ENCODE data around the gene DCST1. TPM values are rescaled to one million over a fixed set of nuclear protein-coding genes. Genes with fewer than 3 reads are reported as not detected.
"Not testable (repeated sequence)": the region's sequence is repeated elsewhere in the genome, so short reads cannot be mapped to it uniquely, and the experiment has no call there.

DCST1 gene
- total RNA-seq, result not detected in 2 replicates

- no peak for DNase-seq (ENCODE audit: insufficient read length, low spot score, missing footprints)
- Histone ChIP-seq H3K4me2 (ENCODE audit: insufficient read depth, low read length) (no peak within 1 kb of the TSS), H3K79me2 (ENCODE audit: insufficient read depth, low read length) (no peaks in the 10 kb centered on the region), H3K4me1 (ENCODE audit: insufficient read depth, low read length) (no peaks in the 10 kb centered on the region), H3K4me3 (ENCODE audit: insufficient read depth, low read length) (no peak within 1 kb of the TSS), H3K36me3 (ENCODE audit: insufficient read depth, low read length) (no peaks in the 10 kb centered on the region), H3K27me3 (ENCODE audit: insufficient read depth, low read length) (peaks cover 11% of the 10 kb centered on the region), H3K9me3 (ENCODE audit: low read depth, low read length) (no peaks in the 10 kb centered on the region), H2AFZ (ENCODE audit: low read length) (no peak within 1 kb of the TSS), H4K20me1 (ENCODE audit: insufficient read depth, low read length) (no peaks in the 10 kb centered on the region), H3K27ac (ENCODE audit: low read depth, low read length) (no peak within 1 kb of the TSS)
- TF ChIP-seq CTCF (IDR thresholded peaks at IDR 0.05; ENCODE audit: extremely low read depth, low read depth, low read length), result no peak
These were observed at the start of gene DCST1, which contains the start of gene DCST2 for GRCh38 chr1:155033524-155033923. Gene DCST1, plus strand, starts transcription at chr1:155033824. Its CDS starts 213 bp downstream, at chr1:155034037. Gene DCST2, minus strand, starts transcription at chr1:155033781. Its CDS starts 80 bp downstream, at chr1:155033701.

- H3K4me3 ChIP-seq (ENCODE audit: insufficient read depth, low read length), result not testable (repeated sequence)
These were observed 46.9 kb upstream of the DCST1 start for GRCh38 chr1:154986736-154987135.

GRCh38 chr1:154987326-154987725, 46.3 kb upstream of the DCST1 start:
- Histone ChIP-seq H3K9me3 (ENCODE audit: low read depth, low read length) (no peaks in the 10 kb centered on the region), H4K20me1 (ENCODE audit: insufficient read depth, low read length) (no peaks in the 10 kb centered on the region), H3K4me1 (ENCODE audit: insufficient read depth, low read length) (peaks cover 15% of the 10 kb centered on the region), H3K27ac (ENCODE audit: low read depth, low read length) (no peak overlapping the region), H2AFZ (ENCODE audit: low read length) (no peak overlapping the region), H3K4me3 (ENCODE audit: insufficient read depth, low read length) (no peak overlapping the region), H3K36me3 (ENCODE audit: insufficient read depth, low read length) (peaks cover 32% of the 10 kb centered on the region), H3K27me3 (ENCODE audit: insufficient read depth, low read length) (no peaks in the 10 kb centered on the region), H3K4me2 (ENCODE audit: insufficient read depth, low read length) (no peak overlapping the region), H3K79me2 (ENCODE audit: insufficient read depth, low read length) (peaks cover 47% of the 10 kb centered on the region)
- DNase-seq (ENCODE audit: insufficient read length, low spot score, missing footprints), result no peak
- no peak for TF ChIP-seq CTCF (IDR thresholded peaks at IDR 0.05; ENCODE audit: extremely low read depth, low read depth, low read length)

More at GRCh38 chr1:154986736-154987135, 46.9 kb upstream of the DCST1 start:
- not testable (repeated sequence) for H2AFZ ChIP-seq (ENCODE audit: low read length); DNase-seq (ENCODE audit: insufficient read length, low spot score, missing footprints); H3K9me3 ChIP-seq (ENCODE audit: low read depth, low read length); H3K27ac ChIP-seq (ENCODE audit: low read depth, low read length); H4K20me1 ChIP-seq (ENCODE audit: insufficient read depth, low read length); H3K27me3 ChIP-seq (ENCODE audit: insufficient read depth, low read length); H3K4me2 ChIP-seq (ENCODE audit: insufficient read depth, low read length)
- H3K79me2 ChIP-seq (ENCODE audit: insufficient read depth, low read length), result peaks cover 47% of the 10 kb centered on the region
- H3K36me3 ChIP-seq (ENCODE audit: insufficient read depth, low read length), result peaks cover 32% of the 10 kb centered on the region
- peaks cover 16% of the 10 kb centered on the region for H3K4me1 ChIP-seq (ENCODE audit: insufficient read depth, low read length)

GRCh38 chr1:154988058-154988954, 45.3 kb upstream of the DCST1 start:
- no peak for TF ChIP-seq CTCF (IDR thresholded peaks at IDR 0.05; ENCODE audit: extremely low read depth, low read depth, low read length)
- Histone ChIP-seq H2AFZ (ENCODE audit: low read length) (no peak overlapping the region), H3K27ac (ENCODE audit: low read depth, low read length) (no peak overlapping the region), H3K79me2 (ENCODE audit: insufficient read depth, low read length) (peaks cover 43% of the 10 kb centered on the region), H3K4me2 (ENCODE audit: insufficient read depth, low read length) (no peak overlapping the region), H4K20me1 (ENCODE audit: insufficient read depth, low read length) (no peaks in the 10 kb centered on the region), H3K36me3 (ENCODE audit: insufficient read depth, low read length) (peaks cover 32% of the 10 kb centered on the region), H3K9me3 (ENCODE audit: low read depth, low read length) (no peaks in the 10 kb centered on the region), H3K27me3 (ENCODE audit: insufficient read depth, low read length) (no peaks in the 10 kb centered on the region), H3K4me1 (ENCODE audit: insufficient read depth, low read length) (peaks cover 10% of the 10 kb centered on the region), H3K4me3 (ENCODE audit: insufficient read depth, low read length) (no peak overlapping the region)
- DNase-seq (ENCODE audit: insufficient read length, low spot score, missing footprints), result peak; percentile 38

Measured in osteoblast (primary cell).